ENCODE measurements around the gene FUOM. TPM values are rescaled to one million over a fixed set of nuclear protein-coding genes. Genes with fewer than 3 reads are reported as not detected.

FUOM gene
- total RNA-seq, 1 experiment from 2014 or later: 41.8 TPM

DNA sequence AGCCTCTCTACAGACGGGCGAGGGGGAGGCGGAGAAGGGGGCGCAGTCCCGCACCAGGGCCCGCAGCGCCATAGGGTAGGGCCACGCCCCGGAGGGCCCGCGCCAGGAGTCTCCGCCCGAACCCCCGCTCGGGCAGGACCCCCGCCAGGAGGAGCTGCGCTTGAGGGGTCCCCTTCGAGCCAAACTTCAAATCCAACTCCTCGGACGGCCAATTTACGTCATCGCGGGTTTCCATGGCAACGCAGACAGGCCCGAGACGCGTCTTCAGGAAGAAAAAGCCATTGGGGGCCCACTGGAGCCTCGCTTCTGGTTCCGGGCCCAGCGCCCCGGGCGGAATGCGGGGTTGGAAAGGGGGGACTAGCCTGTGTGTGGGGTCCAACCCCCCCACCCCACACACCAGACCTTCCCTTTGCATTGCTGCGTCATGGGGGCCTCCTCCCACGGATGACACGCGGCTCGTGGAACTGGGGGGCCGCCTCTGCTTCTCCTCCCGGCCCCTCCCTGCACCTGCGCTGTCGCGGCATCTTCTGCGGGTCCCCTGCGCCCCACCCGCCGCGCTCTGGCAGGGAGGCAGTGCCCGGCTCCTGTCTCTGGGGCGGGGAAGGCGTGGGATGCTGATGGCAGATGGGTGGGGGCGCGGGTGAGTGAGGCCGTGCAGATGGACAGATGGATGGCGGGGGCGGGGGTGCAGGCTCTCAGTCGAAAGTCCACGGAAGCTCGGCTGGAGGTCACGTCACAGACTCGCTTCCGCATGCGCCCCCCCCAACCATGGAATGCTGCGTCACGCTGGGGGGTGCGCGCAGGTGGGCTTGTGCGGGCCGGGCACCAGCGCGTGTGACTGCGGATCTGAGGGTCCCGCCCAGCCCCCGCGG is 22.3 kb downstream of the FUOM start:
- Histone ChIP-seq H3K4me1 (ENCODE audit: insufficient read depth, low read length) (no peaks in the 10 kb centered on the region), H3K18ac (ENCODE audit: insufficient read length, low read depth, low read length) (peak overlapping the region; percentile 52), H4K91ac (ENCODE audit: insufficient read length, low read depth, low read length) (no peak overlapping the region), H2BK12ac (ENCODE audit: insufficient read length, low read depth, low read length) (no peak overlapping the region), H4K8ac (replicated peaks; ENCODE audit: insufficient read length, low read depth, low read length) (no peak overlapping the region), H3K79me2 (ENCODE audit: insufficient read depth, low read length) (no peaks in the 10 kb centered on the region), H2BK15ac (ENCODE audit: low read depth, low read length) (no peak overlapping the region), H4K5ac (ENCODE audit: insufficient read length, low read depth, low read length) (no peak overlapping the region), H3K56ac (ENCODE audit: insufficient read length, low read depth, low read length) (no peak overlapping the region), H3K9me3 (ENCODE audit: control insufficient read depth, low read depth, low read length) (no peaks in the 10 kb centered on the region), H3K4me2 (ENCODE audit: insufficient read depth, insufficient read length, low read length) (peak overlapping the region; percentile 20), H3K23me2 (ENCODE audit: insufficient read length, low read depth, low read length, poor library complexity, severe bottlenecking) (peaks cover 9% of the 10 kb centered on the region), H2BK20ac (ENCODE audit: low read depth, low read length, poor library complexity, severe bottlenecking) (no peak overlapping the region), H3K23ac (ENCODE audit: insufficient read length, low read depth, low read length) (no peak overlapping the region), H3K79me1 (ENCODE audit: insufficient read depth, low read depth, low read length, poor library complexity, severe bottlenecking) (no peaks in the 10 kb centered on the region), H3K27me3 (ENCODE audit: insufficient read depth, low read length) (peaks cover 44% of the 10 kb centered on the region), H2BK5ac (ENCODE audit: insufficient read length, low read length) (no peak overlapping the region), H4K20me1 (ENCODE audit: control insufficient read depth, insufficient read depth, insufficient read length) (no peaks in the 10 kb centered on the region), H2BK120ac (ENCODE audit: low read depth, low read length, poor library complexity, severe bottlenecking) (no peak overlapping the region), H3K4ac (ENCODE audit: low read depth, low read length) (no peak overlapping the region), H3K27ac (ENCODE audit: insufficient read length, low read depth, low read length) (no peak overlapping the region), H3K9ac (ENCODE audit: extremely low read depth, insufficient read length, low read length) (no peak overlapping the region), H2AK5ac (ENCODE audit: insufficient read length, low read length) (no peak overlapping the region), H3K14ac (ENCODE audit: insufficient read depth, low read length) (no peak overlapping the region), H2AFZ (ENCODE audit: low read length) (no peak overlapping the region), H3T11ph (ENCODE audit: low read length) (no peak overlapping the region)
- H3K4me1 Mint-ChIP-seq: peaks cover 0 to 2% of the 10 kb centered on the region in 2 experiments; a peak in 1 of 4 replicates
- peaks cover 47% of the 10 kb centered on the region for H3K27me3 Mint-ChIP-seq (ENCODE audit: low read depth)
- no CpG with 5 or more reads among the region's 75 CpGs for WGBS (ENCODE audit: extremely low coverage, insufficient read length, low lambda C conversion rate)
- no peak for TF ChIP-seq CTCF (conservative IDR thresholded peaks at IDR 0.05)
- H3K9me3 Mint-ChIP-seq: peaks cover 13% of the 10 kb centered on the region in 2 experiments
- H3K4me3 Mint-ChIP-seq: peak overlapping the region; percentile 36 to 67; a peak in 4 of 5 replicates
- DNase-seq: peak; percentile 65
- H3K36me3 Mint-ChIP-seq (ENCODE audit: insufficient read depth in 1 of 3, low read depth in 3 of 3): no peaks in the 10 kb centered on the region
- H3K27ac Mint-ChIP-seq: no peak overlapping the region
